Tongue (tissue), 2 donors: ENCODE measurements around the gene CDK5RAP1. TPM values are rescaled to one million over a fixed set of nuclear protein-coding genes. Genes with fewer than 3 reads are reported as not detected.

Experiments
- DNase-seq: peaks from one replicate; pipeline ENCODE4 v3.0.0-alpha.2; 2015
- total RNA-seq: library from RNA; depleted of rRNA; stranded (reverse); fragments of >200 nt; gene quantifications from one replicate; pipeline ENCODE4 v1.2.3, GENCODE V29; 2014

The CDK5RAP1 gene
- total RNA-seq, 1 donor from 2014 or later: 24.3 TPM

- DNase-seq: no peak
Measured at GRCh38 chr20:33333616-33334015, 67.7 kb downstream of the CDK5RAP1 start.

- DNase-seq: no peak
Measured at GRCh38 chr20:33332905-33333456, 68.3 kb downstream of the CDK5RAP1 start.

- no peak for DNase-seq
Measured at GRCh38 chr20:33328157-33329137, 72.9 kb downstream of the CDK5RAP1 start.

- no peak for DNase-seq
Measured at GRCh38 chr20:33325350-33325749, 76.0 kb downstream of the CDK5RAP1 start.

- DNase-seq: no peak
Measured at GRCh38 chr20:33323236-33323635, 78.1 kb downstream of the CDK5RAP1 start.

- DNase-seq: no peak
Measured at GRCh38 chr20:33322456-33322855, 78.9 kb downstream of the CDK5RAP1 start.

GRCh38 chr20:33320006-33320405, 81.3 kb downstream of the CDK5RAP1 start:
- no peak for DNase-seq

GRCh38 chr20:33318096-33318429, 83.3 kb downstream of the CDK5RAP1 start:
- no peak for DNase-seq

GRCh38 chr20:33317424-33318095, 83.8 kb downstream of the CDK5RAP1 start:
- DNase-seq: no peak

- DNase-seq: no peak
Measured at GRCh38 chr20:33316958-33317357, 84.4 kb downstream of the CDK5RAP1 start.

GRCh38 chr20:33316343-33316742, 85.0 kb downstream of the CDK5RAP1 start:
- DNase-seq: no peak

GRCh38 chr20:33313686-33314314, 87.5 kb downstream of the CDK5RAP1 start:
- DNase-seq: no peak

GRCh38 chr20:33312583-33312982, 88.7 kb downstream of the CDK5RAP1 start:
- DNase-seq: no peak

- DNase-seq: no peak
Measured at GRCh38 chr20:33311996-33312395, 89.3 kb downstream of the CDK5RAP1 start.

- no peak for DNase-seq
Measured at GRCh38 chr20:33311011-33311410, 90.3 kb downstream of the CDK5RAP1 start.

- no peak for DNase-seq
Measured at GRCh38 chr20:33310327-33310899, 90.9 kb downstream of the CDK5RAP1 start.

GRCh38 chr20:33309631-33310030, 91.7 kb downstream of the CDK5RAP1 start:
- no peak for DNase-seq

Other genes with a start within 250 kb of the CDK5RAP1 start
- not detected for gene BPIFA2, start 233.4 kb downstream of the CDK5RAP1 start, total RNA-seq
- not detected for gene BPIFA3, start 184.2 kb downstream of the CDK5RAP1 start, total RNA-seq
- 109 TPM for gene BPIFA1, start 165.5 kb downstream of the CDK5RAP1 start, total RNA-seq
- gene BPIFB1, start 118.3 kb downstream of the CDK5RAP1 start, total RNA-seq: 158 TPM
- 98.3 TPM for gene SNTA1, start 42.2 kb upstream of the CDK5RAP1 start, total RNA-seq
- 16.5 TPM for gene CBFA2T2, start 88.6 kb upstream of the CDK5RAP1 start, total RNA-seq